ENCODE data around the gene NUDT3. TPM values are rescaled to one million over a fixed set of nuclear protein-coding genes. Genes with fewer than 3 reads are reported as not detected.

NUDT3 gene
- total RNA-seq, 1 donor from 2014 or later: 16.7 TPM

DNA sequence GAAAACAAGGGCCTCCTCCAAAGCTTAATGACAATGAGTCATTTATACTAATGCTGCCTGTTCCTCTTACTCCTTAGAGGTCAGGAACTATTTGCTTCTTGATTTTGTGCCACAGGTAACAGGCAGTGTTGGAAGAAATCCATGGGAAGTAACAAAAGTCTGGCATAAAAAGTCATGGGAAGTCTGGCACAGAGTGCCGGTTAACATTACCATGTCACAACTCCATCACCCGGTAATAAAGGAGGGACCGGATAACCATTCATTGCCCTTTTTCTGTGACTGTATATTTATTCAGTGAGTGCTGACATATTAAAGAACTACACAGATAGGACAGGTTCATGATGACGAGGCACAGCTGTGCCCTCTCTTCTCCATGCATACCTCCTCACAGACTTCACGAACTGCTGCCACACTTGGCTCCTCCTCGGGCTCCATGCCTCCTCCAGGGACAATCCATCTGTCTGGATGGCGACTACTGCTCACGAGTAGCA lies 50.9 kb downstream of the NUDT3 start:
- Histone ChIP-seq H3K36me3 (ENCODE audit: insufficient read depth, low read length) (peaks cover 8% of the 10 kb centered on the region), H3K27ac (ENCODE audit: low read depth, low read length) (no peak overlapping the region), H3K4me1 (ENCODE audit: insufficient read depth, low read length) (peaks cover 8% of the 10 kb centered on the region), H3K9me3 (ENCODE audit: insufficient read depth, low read depth, low read length) (no peaks in the 10 kb centered on the region), H3K79me2 (ENCODE audit: insufficient read depth, low read length) (peaks cover 64% of the 10 kb centered on the region), H3K27me3 (ENCODE audit: insufficient read depth, low read length) (no peaks in the 10 kb centered on the region), H3K4me2 (ENCODE audit: low read length) (peak overlapping the region; percentile 11), H2AFZ (ENCODE audit: low read depth, low read length) (no peak overlapping the region), H3K4me3 (ENCODE audit: insufficient read depth, low read depth, low read length) (no peak overlapping the region), H3K9ac (ENCODE audit: low read length) (no peak overlapping the region), H4K20me1 (ENCODE audit: insufficient read depth, low read length) (peaks cover 87% of the 10 kb centered on the region)
- FAIRE-seq: no peak
- H3K4me3 Mint-ChIP-seq (ENCODE audit: unreplicated experiment): no peak overlapping the region
- no peak overlapping the region for H3K27ac Mint-ChIP-seq (ENCODE audit: unreplicated experiment)
- H3K9me3 Mint-ChIP-seq (ENCODE audit: unreplicated experiment): no peaks in the 10 kb centered on the region
- DNase-seq (ENCODE audit: low read depth): peak; percentile 67
- H3K4me1 Mint-ChIP-seq (ENCODE audit: low read depth, unreplicated experiment): peaks cover 5% of the 10 kb centered on the region
- no peak for TF ChIP-seq CTCF (IDR thresholded peaks at IDR 0.05; ENCODE audit: insufficient read depth, low read depth, low read length)
- no peak for TF ChIP-seq EZH2 (IDR thresholded peaks at IDR 0.05; ENCODE audit: insufficient read depth, low read length)
- H3K36me3 Mint-ChIP-seq (ENCODE audit: low read depth, unreplicated experiment): peaks cover 14% of the 10 kb centered on the region
- H3K27me3 Mint-ChIP-seq (ENCODE audit: low read depth, unreplicated experiment): no peaks in the 10 kb centered on the region

DNA sequence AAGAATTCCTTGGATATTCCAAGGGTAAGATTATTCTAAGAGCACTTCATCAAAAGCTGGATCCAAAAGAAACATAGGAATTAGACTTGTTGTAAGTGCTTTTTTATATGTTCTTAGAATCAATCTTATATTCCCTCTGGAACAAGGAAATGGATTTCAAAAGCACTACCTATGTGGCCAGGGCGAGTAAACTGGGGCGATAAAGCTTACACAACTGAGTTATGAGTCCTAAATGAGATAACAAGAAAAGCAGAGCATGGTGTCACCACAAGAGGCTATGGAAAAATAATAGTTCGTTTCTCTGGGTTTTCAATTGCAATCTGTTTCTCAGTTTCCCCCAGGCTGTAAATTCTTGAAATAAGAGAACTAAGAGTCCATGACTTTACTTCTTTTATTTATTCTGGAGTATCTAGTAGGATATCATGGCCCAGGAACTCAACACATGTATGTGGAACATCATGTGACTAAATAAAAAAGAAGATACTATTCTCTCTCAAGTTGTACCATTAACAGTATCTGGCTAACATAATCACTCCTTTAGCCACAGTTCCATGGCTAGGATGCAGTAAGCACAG lies 51.5 kb downstream of the NUDT3 start:
- no peak overlapping the region for H2AFZ ChIP-seq (ENCODE audit: low read depth, low read length)
- H3K36me3 ChIP-seq (ENCODE audit: insufficient read depth, low read length): peaks cover 8% of the 10 kb centered on the region
- FAIRE-seq: no peak
- TF ChIP-seq EZH2 (IDR thresholded peaks at IDR 0.05; ENCODE audit: insufficient read depth, low read length): no peak
- no peak for TF ChIP-seq CTCF (IDR thresholded peaks at IDR 0.05; ENCODE audit: insufficient read depth, low read depth, low read length)
- H3K4me3 Mint-ChIP-seq (ENCODE audit: unreplicated experiment): no peak overlapping the region
- peaks cover 14% of the 10 kb centered on the region for H3K36me3 Mint-ChIP-seq (ENCODE audit: low read depth, unreplicated experiment)
- no peaks in the 10 kb centered on the region for H3K27me3 Mint-ChIP-seq (ENCODE audit: low read depth, unreplicated experiment)
- H3K27ac Mint-ChIP-seq (ENCODE audit: unreplicated experiment): no peak overlapping the region
- H3K9me3 ChIP-seq (ENCODE audit: insufficient read depth, low read depth, low read length): no peaks in the 10 kb centered on the region
- peaks cover 59% of the 10 kb centered on the region for H3K79me2 ChIP-seq (ENCODE audit: insufficient read depth, low read length)
- no peak overlapping the region for H3K9ac ChIP-seq (ENCODE audit: low read length)
- no peak for DNase-seq (ENCODE audit: low read depth)
- H3K27ac ChIP-seq (ENCODE audit: low read depth, low read length): no peak overlapping the region
- no peaks in the 10 kb centered on the region for H3K9me3 Mint-ChIP-seq (ENCODE audit: unreplicated experiment)
- peak overlapping the region; percentile 11 for H3K4me2 ChIP-seq (ENCODE audit: low read length)
- no peak overlapping the region for H3K4me3 ChIP-seq (ENCODE audit: insufficient read depth, low read depth, low read length)
- H3K4me1 ChIP-seq (ENCODE audit: insufficient read depth, low read length): peaks cover 8% of the 10 kb centered on the region
- peaks cover 5% of the 10 kb centered on the region for H3K4me1 Mint-ChIP-seq (ENCODE audit: low read depth, unreplicated experiment)
- H4K20me1 ChIP-seq (ENCODE audit: insufficient read depth, low read length): peaks cover 81% of the 10 kb centered on the region
- H3K27me3 ChIP-seq (ENCODE audit: insufficient read depth, low read length): no peaks in the 10 kb centered on the region

GRCh38 chr6:34340394-34340793 lies 52.1 kb downstream of the NUDT3 start:
- Histone ChIP-seq H4K20me1 (ENCODE audit: insufficient read depth, low read length) (peaks cover 75% of the 10 kb centered on the region), H3K4me1 (ENCODE audit: insufficient read depth, low read length) (peaks cover 8% of the 10 kb centered on the region), H3K4me3 (ENCODE audit: insufficient read depth, low read depth, low read length) (no peak overlapping the region), H2AFZ (ENCODE audit: low read depth, low read length) (no peak overlapping the region), H3K9me3 (ENCODE audit: insufficient read depth, low read depth, low read length) (no peaks in the 10 kb centered on the region), H3K27me3 (ENCODE audit: insufficient read depth, low read length) (no peaks in the 10 kb centered on the region), H3K9ac (ENCODE audit: low read length) (no peak overlapping the region), H3K79me2 (ENCODE audit: insufficient read depth, low read length) (peaks cover 56% of the 10 kb centered on the region), H3K27ac (ENCODE audit: low read depth, low read length) (no peak overlapping the region), H3K36me3 (ENCODE audit: insufficient read depth, low read length) (peaks cover 8% of the 10 kb centered on the region), H3K4me2 (ENCODE audit: low read length) (no peak overlapping the region)
- TF ChIP-seq CTCF (IDR thresholded peaks at IDR 0.05; ENCODE audit: insufficient read depth, low read depth, low read length): no peak
- DNase-seq (ENCODE audit: low read depth) (no peak), FAIRE-seq (no peak)
- H3K9me3 Mint-ChIP-seq (ENCODE audit: unreplicated experiment): no peaks in the 10 kb centered on the region
- H3K36me3 Mint-ChIP-seq (ENCODE audit: low read depth, unreplicated experiment): peaks cover 14% of the 10 kb centered on the region
- no peak overlapping the region for H3K4me3 Mint-ChIP-seq (ENCODE audit: unreplicated experiment)
- H3K27ac Mint-ChIP-seq (ENCODE audit: unreplicated experiment): no peak overlapping the region
- H3K27me3 Mint-ChIP-seq (ENCODE audit: low read depth, unreplicated experiment): no peaks in the 10 kb centered on the region
- peaks cover 5% of the 10 kb centered on the region for H3K4me1 Mint-ChIP-seq (ENCODE audit: low read depth, unreplicated experiment)

All from astrocyte (in vitro differentiated cells and primary cell).